HepG2 (cell line): ENCODE measurements around the gene KCNQ5. TPM values are rescaled to one million over a fixed set of nuclear protein-coding genes. Genes with fewer than 3 reads are reported as not detected.

Source experiments
- ATAC-seq: fragments of 200-7000 bp; cut with Tn5 transposase; 3 replicates; pipeline ENCODE4 v1.9.1; 2020; ENCODE audit warnings: mild to moderate bottlenecking, moderate library complexity
- BruUV-seq: library from RNA; stranded (reverse); fragments of 400-500 nt; replicated peaks from 2 replicates; lab custom pipeline; 2021; lab: Mats Ljungman, UMichigan
- CTCF ChIA-PET: fragments of 300-600 bp; formaldehyde crosslinking; extraction: SDS; loops from one replicate; lab custom pipeline; 2021; ENCODE audit warnings: low total read pairs, inconsistent platforms, low intra/inter-chr PET ratio; lab: Yijun Ruan, JAX
- POLR2A ChIA-PET: fragments of 350-600 bp; sonication (Branson Sonifier 250); formaldehyde crosslinking; loops from one replicate; lab custom pipeline; 2020; ENCODE audit warnings: antibody characterized with exemption, inconsistent platforms; lab: Yijun Ruan, JAX
- DNase-seq: peaks from one replicate; pipeline ENCODE4 v3.0.0-alpha.2; 2015; ENCODE audit warnings: low spot score
- FAIRE-seq: peaks from 3 replicates; lab custom pipeline; 2011; peaks lifted over from hg19 to GRCh38; lab: Jason Lieb, UNC
- H2AFZ ChIP-seq: one replicate; pipeline ENCODE4 v1.6.1; 2011; ENCODE audit warnings: low read length, inconsistent platforms
- H3K27ac ChIP-seq: fragments of 300-600 bp; 3 replicates; pipeline ENCODE4 v1.8.0; 2011; ENCODE audit warnings: mixed run types, mild to moderate bottlenecking, mixed read lengths, low read length, inconsistent platforms; ENCODE audit not compliant: insufficient read depth; ENCODE audit errors: extremely low read length
- H3K27me3 ChIP-seq, 2 experiments: fragments of 200-600 bp in 1 of 2; 2 replicates in 1 of 2; 3 replicates in 1 of 2; pipeline versions ENCODE4 v1.6.0 to v1.8.0; 2011; ENCODE audit warnings: low read length in 2 of 2, mild to moderate bottlenecking in 2 of 2, moderate library complexity in 2 of 2, inconsistent platforms in 1 of 2; ENCODE audit not compliant: insufficient read depth in 2 of 2, control insufficient read depth in 1 of 2
- H3K36me3 ChIP-seq, 2 experiments: fragments of 200-600 bp in 1 of 2; replicated peaks in 1 of 2; 2 replicates in 1 of 2; 3 replicates in 1 of 2; pipeline versions ENCODE4 v1.5.1 to v1.8.0; 2011; ENCODE audit warnings: low read length in 2 of 2, inconsistent platforms in 1 of 2; ENCODE audit not compliant: insufficient read depth in 2 of 2, control insufficient read depth in 1 of 2
- H3K4me1 ChIP-seq: 2 replicates; pipeline ENCODE4 v1.5.1; 2012; ENCODE audit warnings: low read length, inconsistent platforms; ENCODE audit not compliant: insufficient read depth
- H3K4me2 ChIP-seq: 2 replicates; pipeline ENCODE4 v1.6.0; 2011; ENCODE audit warnings: low read depth, low read length, inconsistent platforms
- H3K4me3 ChIP-seq, 3 experiments: fragments of 200-600 bp in 1 of 3; sonication (generic), shearing (Covaris generic) in 1 of 3; replicated peaks in 1 of 3; 2 replicates each; pipeline ENCODE4 v1.5.1; 2011 to 2016; ENCODE audit warnings: low read length in 3 of 3, inconsistent platforms in 2 of 3, low read depth in 2 of 3, mild to moderate bottlenecking in 2 of 3, control low read depth in 1 of 3, mixed read lengths in 1 of 3; ENCODE audit not compliant: insufficient read depth in 1 of 3
- H3K79me2 ChIP-seq: one replicate; pipeline ENCODE4 v1.6.1; 2011; ENCODE audit warnings: low read length, inconsistent platforms; ENCODE audit not compliant: insufficient read depth
- H3K9ac ChIP-seq: 2 replicates; pipeline ENCODE4 v1.6.0; 2011; ENCODE audit warnings: mild to moderate bottlenecking, low read depth, low read length, inconsistent platforms; ENCODE audit not compliant: insufficient read depth
- H3K9me3 ChIP-seq: 2 replicates; pipeline ENCODE4 v1.5.1; 2012; ENCODE audit warnings: mild to moderate bottlenecking, low read length
- H4K20me1 ChIP-seq: 2 replicates; pipeline ENCODE4 v1.6.0; 2011; ENCODE audit warnings: inconsistent platforms, mild to moderate bottlenecking, low read length, moderate library complexity; ENCODE audit not compliant: insufficient read depth
- ADNP ChIP-seq: sonication (generic); formaldehyde crosslinking; IDR thresholded peaks from 2 replicates; pipeline ENCODE4 v1.4.0; 2020; ENCODE audit warnings: missing genetic modification reagents
- GFI1 ChIP-seq: sonication (generic); formaldehyde crosslinking; IDR thresholded peaks from 2 replicates; pipeline ENCODE4 v1.5.0; 2020; ENCODE audit warnings: missing genetic modification reagents, mild to moderate bottlenecking, borderline replicate concordance
- HBP1 ChIP-seq: IDR thresholded peaks from 2 replicates; pipeline ENCODE4 v1.6.1; 2016; ENCODE audit warnings: low read depth, control low read depth
- KIAA2018 ChIP-seq: sonication (generic); formaldehyde crosslinking; IDR thresholded peaks from 2 replicates; pipeline ENCODE4 v1.5.0; 2020; ENCODE audit warnings: mild to moderate bottlenecking, missing genetic modification reagents, borderline replicate concordance
- MTA3 ChIP-seq: sonication (generic); formaldehyde crosslinking; IDR thresholded peaks from 2 replicates; pipeline ENCODE4 v1.4.0; 2020; ENCODE audit warnings: missing genetic modification reagents
- POGZ ChIP-seq: sonication (generic); formaldehyde crosslinking; IDR thresholded peaks from 2 replicates; pipeline ENCODE4 v1.4.0; 2020; ENCODE audit warnings: mild to moderate bottlenecking, missing genetic modification reagents
- SALL1 ChIP-seq: sonication (generic); formaldehyde crosslinking; IDR thresholded peaks from 2 replicates; pipeline ENCODE4 v1.8.0; 2022; ENCODE audit warnings: mild to moderate bottlenecking, missing genetic modification reagents
- ZNF224 ChIP-seq: sonication (generic); formaldehyde crosslinking; IDR thresholded peaks from 2 replicates; pipeline ENCODE4 v1.5.0; 2020; ENCODE audit warnings: mild to moderate bottlenecking, missing genetic modification reagents
- ZNF546 ChIP-seq: sonication (generic); formaldehyde crosslinking; conservative IDR thresholded peaks from 2 replicates; pipeline ENCODE4 v1.8.1; 2023; ENCODE audit warnings: mild to moderate bottlenecking, missing genetic modification reagents
- ZNF749 ChIP-seq: sonication (generic); formaldehyde crosslinking; IDR thresholded peaks from 2 replicates; pipeline ENCODE4 v1.8.0; 2022; ENCODE audit warnings: mild to moderate bottlenecking, missing genetic modification reagents, moderate library complexity, borderline replicate concordance
- ZNF790 ChIP-seq: sonication (generic); formaldehyde crosslinking; IDR thresholded peaks from 2 replicates; pipeline ENCODE4 v1.8.0; 2022; ENCODE audit warnings: missing genetic modification reagents, mild to moderate bottlenecking, borderline replicate concordance
- WGBS: methylation state at CpG from one replicate; pipeline ENCODE4 v1.1.6; 2017; ENCODE audit warnings: low lambda C conversion rate; 5-methylcytosine and 5-hydroxymethylcytosine counted together
- in situ Hi-C: cut with HindIII; loops from 2 replicates; pipeline ENCODE4 v1.10.0; 2017; ENCODE audit warnings: low pct_unique_long_range_greater_than_20kb; ENCODE audit not compliant: extremely low pct_ligation_motif_present
- intact Hi-C: fragments of 100-400 bp; cut with micrococcal nuclease; formaldehyde crosslinking; loops from one replicate; pipeline ENCODE4 v1.10.0; 2022; ENCODE audit not compliant: unreplicated experiment
- polyA plus RNA-seq, 8 experiments: library from polyadenylated mRNA; depleted of rRNA in 3 of 8; stranded (reverse) in 7 of 8; unstranded in 1 of 8; fragments of >200 nt; fragmentation: Illumina TruSeq in 4 of 8; extraction: Trizol in 4 of 8; gene quantifications; 2 replicates each; pipeline versions ENCODE4 v1.2.1 to v1.2.3, GENCODE V29; 2011 to 2016; ENCODE audit warnings: low read depth in 4 of 8, missing spikeins in 1 of 8, mixed read lengths in 1 of 8; ENCODE audit not compliant: insufficient read depth in 1 of 8
- total RNA-seq, 5 experiments: library from RNA; depleted of rRNA; stranded (reverse); fragments of >200 nt; fragmentation: Illumina TruSeq; extraction: Trizol; gene quantifications; 2 replicates each; pipeline ENCODE4 v1.2.3, GENCODE V29; 2016; ENCODE audit warnings: low read depth in 1 of 5

KCNQ5 gene
- total and polyA plus RNA-seq, 2 of the 13 experiments (the other 11 are each of a cell fraction or from before 2014, with no cell fraction given), result 0.04 TPM; not detected in 1

DNA sequence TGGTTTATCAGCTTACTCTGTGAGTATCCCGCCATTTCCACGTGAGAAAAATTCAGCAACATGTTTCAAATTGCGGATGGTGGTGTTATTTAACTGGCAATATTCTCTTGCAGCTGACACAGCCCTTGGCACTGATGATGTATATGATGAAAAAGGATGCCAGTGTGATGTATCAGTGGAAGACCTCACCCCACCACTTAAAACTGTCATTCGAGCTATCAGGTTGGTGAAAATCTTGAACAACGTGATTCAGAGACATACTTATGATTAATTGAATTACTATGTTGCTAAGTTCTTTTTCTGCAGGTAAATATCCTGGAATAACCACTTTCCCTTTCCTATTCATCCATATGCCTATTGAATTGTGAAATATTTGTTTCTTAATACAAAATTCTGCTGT lies 547.8 kb downstream of the KCNQ5 start (continued):
- TF ChIP-seq KIAA2018 (CRISPR knock-in tag) (no peak), ZNF546 (CRISPR knock-in tag) (no peak)

DNA sequence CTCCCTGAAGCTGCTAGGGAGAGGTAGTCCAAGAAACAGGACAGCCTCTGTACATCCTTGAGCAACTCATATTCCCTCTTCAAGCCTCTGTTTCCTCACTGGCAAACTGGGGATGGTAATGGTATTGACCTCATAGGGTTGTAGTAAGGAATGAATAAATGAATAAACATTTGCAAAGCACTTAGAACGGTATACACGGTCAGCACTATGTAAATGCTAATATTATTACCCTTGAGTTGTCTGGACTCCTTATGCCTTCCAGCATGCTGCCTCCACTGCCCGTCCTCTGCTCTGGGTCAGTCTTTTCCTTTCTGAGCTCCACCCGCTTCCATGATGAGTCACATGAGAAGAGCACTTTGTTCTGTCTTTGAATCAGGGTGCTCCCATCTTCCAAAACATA lies 552.8 kb downstream of the KCNQ5 start:
- FAIRE-seq (no peak), DNase-seq (no peak), ATAC-seq (no peak)
- BruUV-seq, result no TSS peak
- no peaks in the 10 kb centered on the region for H3K36me3 ChIP-seq
- H3K79me2 ChIP-seq, result no peaks in the 10 kb centered on the region
- intact Hi-C loops, result no loop called here
- H3K4me1 ChIP-seq, result no peaks in the 10 kb centered on the region
- H3K4me2 ChIP-seq, result no peak overlapping the region
- POLR2A ChIA-PET, result no interaction called here
- no peaks in the 10 kb centered on the region; a peak in 1 of 5 replicates for H3K27me3 ChIP-seq
- no peaks in the 10 kb centered on the region for H3K9me3 ChIP-seq
- H3K4me3 ChIP-seq, result no peak overlapping the region
- 6% methylated on average over 4 of the region's 4 CpGs for WGBS
- H2AFZ ChIP-seq, result no peak overlapping the region
- no peaks in the 10 kb centered on the region for H4K20me1 ChIP-seq
- no peak overlapping the region for H3K27ac ChIP-seq
- TF ChIP-seq POGZ (CRISPR knock-in tag) (no peak), ZNF749 (CRISPR knock-in tag) (no peak), SALL1 (CRISPR knock-in tag) (no peak), GFI1 (CRISPR knock-in tag) (no peak), ZNF224 (CRISPR knock-in tag) (no peak), ADNP (CRISPR knock-in tag) (no peak), MTA3 (CRISPR knock-in tag) (no peak), HBP1 (no peak), ZNF790 (CRISPR knock-in tag) (no peak)
- TF ChIP-seq, all 625 proteins: peak for 0
- H3K9ac ChIP-seq, result no peak overlapping the region
- CTCF ChIA-PET, result no interaction called here
- in situ Hi-C loops, result no loop called here
